CD4-positive, alpha-beta memory T cell (primary cell): Measurements from ENCODE around the gene DR1. TPM values are rescaled to one million over a fixed set of nuclear protein-coding genes. Genes with fewer than 3 reads are reported as not detected.

ENCODE experiments used
- CTCF ChIA-PET: fragments of 350-600 bp; sonication (Branson Sonifier 250); formaldehyde crosslinking; loops from one replicate; lab custom pipeline; 2021; ENCODE audit warnings: inconsistent platforms; ENCODE audit not compliant: partially characterized antibody; lab: Charles Lee
- POLR2A ChIA-PET: fragments of 350-600 bp; sonication (Branson Sonifier 250); formaldehyde crosslinking; loops from one replicate; lab custom pipeline; 2021; ENCODE audit not compliant: partially characterized antibody; lab: Charles Lee
- DNase-seq, 5 donors: peaks; one replicate each; pipeline versions ENCODE4 v3.0.0 to v3.0.0-alpha.2; 2020 to 2022; ENCODE audit warnings: mixed read lengths in 1 of 5
- H3K27ac ChIP-seq: one replicate; pipeline ENCODE4 v1.7.0; 2013; ENCODE audit warnings: low read depth, low read length
- H3K27me3 ChIP-seq: 2 replicates; pipeline ENCODE4 v1.7.0; 2013; ENCODE audit warnings: mild to moderate bottlenecking, low read length, moderate library complexity; ENCODE audit not compliant: insufficient read depth
- H3K36me3 ChIP-seq: 2 replicates; pipeline ENCODE4 v1.7.0; 2013; ENCODE audit warnings: mild to moderate bottlenecking, low read length, moderate library complexity; ENCODE audit not compliant: insufficient read depth
- H3K4me1 ChIP-seq: 2 replicates; pipeline ENCODE4 v1.7.0; 2013; ENCODE audit warnings: mild to moderate bottlenecking, low read length, moderate library complexity; ENCODE audit not compliant: insufficient read depth
- H3K4me3 ChIP-seq, 2 donors: one replicate each; pipeline ENCODE4 v1.7.0; 2013; ENCODE audit warnings: low read length in 2 of 2, mild to moderate bottlenecking in 1 of 2
- H3K9me3 ChIP-seq, 2 donors: one replicate each; pipeline ENCODE4 v1.7.0; 2013; ENCODE audit warnings: low read length in 2 of 2, control low read depth in 1 of 2; ENCODE audit not compliant: control insufficient read depth in 1 of 2
- H3K27ac Mint-ChIP-seq, 7 donors: one replicate each; pipeline ENCODE4 v1.8.0; 2020 to 2021; ENCODE audit warnings: mixed read lengths in 7 of 7, mild to moderate bottlenecking in 6 of 7, inconsistent platforms in 3 of 7, moderate library complexity in 3 of 7
- H3K27me3 Mint-ChIP-seq, 2 donors: one replicate each; pipeline ENCODE4 v1.8.0; 2020 to 2021; ENCODE audit warnings: mixed read lengths in 2 of 2
- H3K36me3 Mint-ChIP-seq, 2 donors: one replicate each; pipeline ENCODE4 v1.8.0; 2020 to 2021; ENCODE audit warnings: mixed read lengths in 2 of 2, inconsistent platforms in 1 of 2, mild to moderate bottlenecking in 1 of 2
- H3K4me1 Mint-ChIP-seq, 4 donors: one replicate each; pipeline ENCODE4 v1.8.0; 2020 to 2021; ENCODE audit warnings: mixed read lengths in 4 of 4, mild to moderate bottlenecking in 1 of 4
- H3K4me3 Mint-ChIP-seq, 8 donors: one replicate each; pipeline ENCODE4 v1.8.0; 2020 to 2021; ENCODE audit warnings: mixed read lengths in 8 of 8, mild to moderate bottlenecking in 7 of 8, moderate library complexity in 6 of 8, inconsistent platforms in 3 of 8
- H3K9me3 Mint-ChIP-seq, 8 donors: one replicate each; pipeline ENCODE4 v1.8.0; 2020 to 2021; ENCODE audit warnings: mixed read lengths in 8 of 8, mild to moderate bottlenecking in 5 of 8, inconsistent platforms in 3 of 8, moderate library complexity in 1 of 8
- intact Hi-C: fragments of 100-400 bp; cut with micrococcal nuclease; formaldehyde crosslinking; loops from one replicate; pipeline ENCODE4 v1.15.1; 2023
- polyA plus RNA-seq, 2 donors: library from polyadenylated mRNA; unstranded; fragments of 300-500 nt; fragmentation: Illumina TruSeq; gene quantifications; one replicate each; pipeline ENCODE4 v1.2.3, GENCODE V29; 2021
- total RNA-seq, 2 experiments: library from RNA; stranded (reverse); gene quantifications; one replicate each; pipeline ENCODE4 v1.2.3, GENCODE V29; 2021

Gene DR1
- total and polyA plus RNA-seq, 4 experiments from 2014 or later, result 64.0 to 71.9 (median 71.8) TPM

- no peak overlapping the region for H3K27ac Mint-ChIP-seq
Observed at GRCh38 chr1:93408203-93408602, 62.5 kb downstream of the DR1 start.

DNA sequence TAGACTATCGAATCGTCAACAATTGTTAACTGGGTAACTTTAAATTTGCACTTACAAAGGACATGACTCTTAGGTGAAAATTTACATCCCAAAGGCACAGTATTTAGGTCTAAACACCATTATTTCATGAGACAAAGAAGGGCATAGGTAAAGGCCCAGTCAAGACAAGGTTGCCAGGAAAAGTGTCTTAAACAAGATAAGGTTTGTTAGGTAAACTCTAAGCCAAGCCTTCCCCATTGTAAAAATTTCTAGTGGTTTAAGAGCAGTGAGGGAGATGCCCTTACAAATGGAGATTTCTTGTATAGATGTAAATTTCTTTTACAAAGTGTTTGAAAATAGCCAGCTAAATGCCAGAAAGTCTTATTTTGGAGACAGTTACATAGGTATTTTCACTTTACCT, 65.3 kb downstream of the DR1 start:
- no peak overlapping the region for H3K27ac Mint-ChIP-seq
- no peaks in the 10 kb centered on the region for H3K9me3 ChIP-seq
- H3K4me3 ChIP-seq, result no peak overlapping the region
- ChIA-PET POLR2A (no interaction called here), CTCF (no interaction called here)
- intact Hi-C loops, result no loop called here
- peaks cover 1 to 7% of the 10 kb centered on the region in 2 donors for H3K36me3 Mint-ChIP-seq
- H3K27me3 Mint-ChIP-seq, result peaks cover 2 to 3% of the 10 kb centered on the region in 2 donors
- peaks cover 0 to 20% (median 11%) of the 10 kb centered on the region in 8 donors for H3K9me3 Mint-ChIP-seq
- no peaks in the 10 kb centered on the region for H3K36me3 ChIP-seq
- no peak for DNase-seq
- H3K27me3 ChIP-seq, result no peaks in the 10 kb centered on the region
- H3K27ac ChIP-seq, result no peak overlapping the region
- no peaks in the 10 kb centered on the region for H3K4me1 ChIP-seq
- H3K4me1 Mint-ChIP-seq, result peaks cover 0 to 7% (median 0%) of the 10 kb centered on the region in 4 donors
- H3K4me3 Mint-ChIP-seq, result no peak overlapping the region

More at GRCh38 chr1:93408203-93408602, 62.5 kb downstream of the DR1 start:
- POLR2A ChIA-PET, result no interaction called here
- peaks cover 1 to 7% of the 10 kb centered on the region in 2 donors for H3K36me3 Mint-ChIP-seq
- H3K4me3 ChIP-seq, result no peak overlapping the region
- no peaks in the 10 kb centered on the region for H3K9me3 ChIP-seq
- peaks cover 0 to 24% (median 13%) of the 10 kb centered on the region in 8 donors for H3K9me3 Mint-ChIP-seq
- H3K27me3 Mint-ChIP-seq, result peaks cover 0 to 6% of the 10 kb centered on the region in 2 donors
- H3K36me3 ChIP-seq, result no peaks in the 10 kb centered on the region
- no peaks in the 10 kb centered on the region for H3K27me3 ChIP-seq
- H3K4me3 Mint-ChIP-seq, result peak overlapping the region in 1 of 8 donors; percentile 7
- H3K27ac ChIP-seq, result no peak overlapping the region
- intact Hi-C loops, result no loop called here
- no peaks in the 10 kb centered on the region for H3K4me1 ChIP-seq
- CTCF ChIA-PET, result no interaction called here
- no peak for DNase-seq
- H3K4me1 Mint-ChIP-seq, result peaks cover 0 to 7% (median 0%) of the 10 kb centered on the region in 4 donors

DNA sequence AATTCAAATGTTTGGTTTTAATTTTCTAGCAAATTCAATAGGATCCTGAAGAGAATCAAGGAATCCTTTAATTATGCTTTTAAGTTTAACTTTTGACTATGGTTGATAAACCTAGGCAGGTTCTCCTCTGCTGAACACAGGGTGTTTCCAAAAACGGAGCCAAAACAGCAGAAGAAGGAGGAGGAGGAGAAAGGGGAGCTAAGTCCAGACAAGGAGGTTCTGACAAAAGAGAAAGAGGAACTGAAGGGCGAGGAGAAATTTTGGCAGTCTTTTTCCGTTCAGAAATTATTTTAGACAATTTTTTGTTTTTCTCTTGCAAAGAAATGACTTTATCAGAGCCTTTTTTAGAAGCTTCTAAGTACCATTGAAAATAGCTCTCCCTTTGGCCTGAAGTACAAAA, 69.0 kb downstream of the DR1 start:
- Histone ChIP-seq H3K9me3 (no peaks in the 10 kb centered on the region), H3K27ac (no peak overlapping the region), H3K4me3 (no peak overlapping the region), H3K27me3 (no peaks in the 10 kb centered on the region), H3K4me1 (no peaks in the 10 kb centered on the region), H3K36me3 (no peaks in the 10 kb centered on the region)
- Mint-ChIP-seq H3K4me3 (no peak overlapping the region), H3K27ac (no peak overlapping the region), H3K4me1 (no peaks in the 10 kb centered on the region), H3K27me3 (peaks cover 0 to 2% of the 10 kb centered on the region in 2 donors), H3K36me3 (no peaks in the 10 kb centered on the region), H3K9me3 (peaks cover 0 to 1% (median 0%) of the 10 kb centered on the region in 8 donors)
- ChIA-PET POLR2A (no interaction called here), CTCF (no interaction called here)
- DNase-seq, result no peak
- intact Hi-C loops, result no loop called here

GRCh38 chr1:93415296-93415695, 69.6 kb downstream of the DR1 start:
- no peaks in the 10 kb centered on the region for H3K36me3 Mint-ChIP-seq
- no peak for DNase-seq
- Histone ChIP-seq H3K4me1 (no peaks in the 10 kb centered on the region), H3K27ac (no peak overlapping the region), H3K4me3 (no peak overlapping the region), H3K27me3 (no peaks in the 10 kb centered on the region), H3K9me3 (no peaks in the 10 kb centered on the region), H3K36me3 (no peaks in the 10 kb centered on the region)
- no peaks in the 10 kb centered on the region for H3K4me1 Mint-ChIP-seq
- no peak overlapping the region for H3K27ac Mint-ChIP-seq
- H3K9me3 Mint-ChIP-seq, result no peaks in the 10 kb centered on the region
- CTCF ChIA-PET, result no interaction called here
- intact Hi-C loops, result no loop called here
- H3K27me3 Mint-ChIP-seq, result peaks cover 0 to 2% of the 10 kb centered on the region in 2 donors
- H3K4me3 Mint-ChIP-seq, result no peak overlapping the region
- POLR2A ChIA-PET, result no interaction called here

GRCh38 chr1:93416183-93416582, 70.5 kb downstream of the DR1 start:
- Histone ChIP-seq H3K27ac (no peak overlapping the region), H3K4me3 (no peak overlapping the region), H3K4me1 (no peaks in the 10 kb centered on the region), H3K27me3 (no peaks in the 10 kb centered on the region), H3K36me3 (no peaks in the 10 kb centered on the region), H3K9me3 (no peaks in the 10 kb centered on the region)
- ChIA-PET CTCF (no interaction called here), POLR2A (no interaction called here)
- DNase-seq, result no peak
- Mint-ChIP-seq H3K9me3 (no peaks in the 10 kb centered on the region), H3K27ac (peak overlapping the region in 1 of 7 donors; percentile 13), H3K4me3 (no peak overlapping the region), H3K4me1 (no peaks in the 10 kb centered on the region), H3K27me3 (peaks cover 0 to 8% of the 10 kb centered on the region in 2 donors), H3K36me3 (no peaks in the 10 kb centered on the region)
- intact Hi-C loops, result no loop called here

Other genes with a start within 250 kb of the DR1 start
- 10 to 100 TPM; 60.1 to 60.8 TPM for gene TMED5, start 165.5 kb upstream of the DR1 start, total RNA-seq
- 10 to 100 TPM; 23.2 to 36.5 TPM for gene TMED5, start 165.5 kb upstream of the DR1 start, polyA plus RNA-seq
- 10 to 100 TPM in 1 of 2 experiments, 1 to 10 TPM in 1; 9.0 to 14.8 TPM for gene CCDC18, start 165.2 kb upstream of the DR1 start, total RNA-seq
- gene CCDC18, start 165.2 kb upstream of the DR1 start, polyA plus RNA-seq, result 1 to 10 TPM; 1.5 to 5.7 TPM
- gene FNBP1L, start 102.2 kb downstream of the DR1 start, total RNA-seq, result 1 to 10 TPM; 1.8 to 2.2 TPM
- 1 to 10 TPM in 1 of 2 donors, under 1 TPM in 1; 0.53 to 1.5 TPM for gene FNBP1L, start 102.2 kb downstream of the DR1 start, polyA plus RNA-seq